HG02642 (cell line): ENCODE measurements around the gene NT5DC4.

Experiments
- ATAC-seq: cut with Tn5 transposase; IDR thresholded peaks from one replicate; pipeline ENCODE4 v1.9.1; 2021; ENCODE audit warnings: mild to moderate bottlenecking; ENCODE audit not compliant: unreplicated experiment, poor library complexity

Gene NT5DC4

DNA sequence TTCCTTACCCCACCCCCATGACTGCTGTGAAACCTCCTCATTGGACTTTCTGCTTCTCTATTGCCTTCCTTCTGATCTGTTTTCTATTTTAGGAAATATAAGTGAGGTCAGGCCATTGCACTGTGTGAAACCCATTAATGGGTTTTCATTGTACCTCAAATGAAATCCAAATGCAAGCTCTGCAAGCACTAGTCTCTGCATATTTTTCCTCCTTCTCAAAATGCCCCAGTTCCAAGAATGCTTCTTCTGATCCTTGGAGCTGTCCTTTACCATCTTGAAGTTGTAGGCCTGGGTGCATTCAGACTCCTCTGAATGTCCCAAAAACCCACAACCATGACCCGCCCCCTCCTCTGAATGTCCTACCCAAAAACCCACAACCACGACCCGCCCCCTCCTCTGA lies 55.3 kb downstream of the NT5DC4 start:
- no peak for ATAC-seq

DNA sequence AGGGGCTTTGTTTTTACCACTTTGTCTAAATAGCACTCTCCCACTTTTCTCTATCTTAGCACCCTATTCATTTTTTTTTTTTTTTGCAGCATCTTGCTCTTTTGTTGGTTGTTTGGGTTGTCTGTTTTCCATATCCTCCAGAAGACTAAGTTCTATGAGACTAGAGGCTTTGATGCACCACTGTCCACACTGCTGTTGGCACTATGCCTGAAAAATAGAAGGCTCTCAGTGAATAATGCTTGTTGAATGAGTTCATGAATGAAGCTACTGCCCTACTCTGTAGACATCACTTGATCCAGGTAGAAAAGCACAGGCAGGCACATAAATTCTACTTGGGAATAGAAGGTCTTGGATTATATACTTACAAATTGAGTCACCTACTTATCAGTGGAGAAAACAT lies 56.2 kb downstream of the NT5DC4 start:
- no peak for ATAC-seq

DNA sequence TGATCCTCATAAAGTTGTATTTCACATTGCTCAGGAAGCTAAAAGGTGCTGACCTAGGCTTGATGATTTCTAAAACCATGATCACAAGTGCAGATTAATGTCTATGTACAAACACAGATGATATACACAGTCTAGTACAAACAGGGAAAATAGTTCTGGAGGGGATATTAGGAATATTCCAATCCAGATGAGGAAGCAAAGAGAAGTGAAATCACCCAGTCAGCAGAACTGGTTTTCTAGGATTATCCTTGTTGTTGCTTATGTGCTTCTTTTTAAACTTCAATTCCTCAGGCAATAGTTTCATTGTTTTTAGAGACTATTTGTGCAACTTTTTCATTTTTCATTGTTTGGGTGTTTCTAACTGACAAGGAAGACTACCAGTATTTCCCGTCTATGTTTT lies 58.8 kb downstream of the NT5DC4 start:
- ATAC-seq: no peak

DNA sequence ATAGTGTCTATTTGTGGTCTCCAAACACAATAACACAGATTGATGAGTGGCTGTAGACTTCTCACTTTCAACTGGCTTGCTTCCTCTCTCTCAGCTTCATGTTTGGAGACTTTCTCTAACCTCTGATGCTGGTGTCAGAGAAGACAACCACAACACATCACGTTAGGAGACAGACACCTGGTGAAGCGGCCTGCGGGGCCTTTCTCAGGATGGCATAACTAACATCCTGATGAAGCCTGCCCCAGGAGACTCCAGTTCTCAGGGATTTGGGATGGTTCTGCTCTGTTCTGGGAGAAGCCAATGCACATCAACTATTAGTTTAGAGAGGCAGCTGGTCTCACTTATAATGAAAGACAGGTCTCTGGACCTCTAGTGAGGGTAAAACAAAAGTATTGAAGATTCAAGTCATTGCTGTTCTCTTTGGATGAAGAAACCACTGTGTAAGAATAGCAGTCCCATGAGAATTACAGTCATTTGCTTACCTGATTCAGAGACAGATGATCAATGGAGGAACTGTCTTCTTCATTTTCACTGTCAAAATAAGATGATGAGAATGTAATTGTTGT lies 61.5 kb downstream of the NT5DC4 start:
- ATAC-seq: peak; percentile 85

DNA sequence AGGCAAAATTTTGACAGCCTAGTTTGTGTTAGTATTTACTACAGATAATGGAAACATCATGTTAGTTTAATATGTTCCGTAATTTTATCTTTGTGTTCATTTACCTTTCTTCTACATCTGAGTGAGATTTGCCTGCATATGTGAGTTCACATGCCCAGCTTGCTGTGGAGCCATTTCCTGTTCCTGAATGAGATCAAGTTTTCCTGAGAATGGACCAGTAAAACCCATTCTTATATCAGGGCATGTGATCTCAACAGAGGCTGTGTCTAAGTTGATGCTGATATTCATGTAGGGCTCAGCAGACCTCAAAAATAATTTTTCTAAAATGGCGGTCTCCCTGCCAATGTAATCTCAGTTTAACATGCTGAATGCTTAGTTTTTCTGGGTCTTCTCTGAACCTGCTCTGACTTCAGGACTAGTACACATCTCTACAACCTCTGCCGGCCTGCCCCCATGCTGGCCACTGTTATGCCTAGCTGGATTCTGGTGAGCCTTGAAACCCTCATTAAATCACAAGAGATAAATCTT lies 62.4 kb downstream of the NT5DC4 start:
- ATAC-seq: no peak

DNA sequence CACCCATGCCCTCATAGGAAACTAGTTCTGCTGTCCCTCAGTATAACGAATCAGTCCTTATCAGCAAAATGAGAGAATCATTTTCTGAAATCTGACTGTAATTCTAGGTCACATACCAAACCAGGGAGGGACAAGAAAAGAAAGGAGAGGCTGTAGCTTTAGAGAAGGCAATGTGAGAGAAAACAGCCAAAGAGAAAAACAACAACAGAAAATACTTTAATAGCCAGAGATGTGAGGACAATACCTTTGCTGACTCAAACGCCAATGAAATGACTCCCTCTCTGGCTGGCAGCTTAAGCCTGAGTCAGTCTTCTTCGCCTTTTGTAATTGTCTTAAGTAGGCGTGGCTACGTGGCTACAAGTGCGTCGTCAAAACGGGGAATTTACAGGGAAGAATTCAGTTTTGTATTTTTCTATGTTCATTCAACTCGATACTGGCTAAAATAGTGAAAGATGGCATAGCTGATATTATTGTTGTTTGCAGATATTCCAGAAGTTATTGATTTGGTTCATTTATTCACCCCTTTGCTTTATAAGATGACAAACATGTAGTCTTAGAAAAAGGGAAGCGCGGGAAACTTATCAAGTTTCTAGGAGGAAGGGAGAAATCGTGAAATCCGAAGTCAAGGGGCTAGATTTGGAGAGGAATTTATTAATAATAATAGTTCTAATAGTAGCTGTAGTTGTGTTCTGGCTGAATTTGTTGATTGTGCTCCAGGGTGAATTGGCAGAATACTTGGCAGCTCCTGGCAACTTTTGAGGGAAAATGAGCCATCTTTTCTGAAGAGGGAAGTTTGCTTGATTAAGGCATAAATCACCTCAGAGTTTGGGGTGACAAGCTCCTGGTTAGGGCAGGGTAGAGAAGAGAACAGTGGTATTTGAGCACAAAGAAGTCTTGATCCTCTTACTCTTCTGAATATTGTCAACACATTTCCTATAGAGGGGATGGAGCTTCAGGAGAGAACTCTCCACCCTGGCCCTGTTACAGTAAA lies 63.7 kb downstream of the NT5DC4 start, which contains the start of gene IL1A:
IL1A (minus strand) TSS at position 295 of the 991 bp plus-strand sequence. CDS start 723 bp downstream, outside the sequence.
- no peak for ATAC-seq

DNA sequence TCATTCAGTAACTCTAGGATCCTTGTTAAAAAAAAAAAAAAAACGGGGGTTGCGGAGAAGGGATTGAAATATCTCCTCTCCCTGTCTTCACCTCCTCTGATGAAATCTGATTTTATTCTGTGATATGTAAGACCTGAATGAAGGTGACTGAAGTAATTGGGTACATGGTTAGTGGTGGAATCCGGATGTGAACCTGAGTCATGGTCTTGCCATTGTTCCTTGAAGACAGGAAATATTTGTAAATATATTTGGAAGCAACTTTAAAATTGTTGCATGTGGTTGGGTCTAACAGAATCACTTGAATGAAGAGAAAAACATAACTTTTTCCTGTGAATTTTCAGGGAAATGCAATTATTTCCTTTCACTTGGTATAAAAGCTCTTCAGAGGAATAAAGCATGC lies 66.5 kb downstream of the NT5DC4 start:
- ATAC-seq: no peak

DNA sequence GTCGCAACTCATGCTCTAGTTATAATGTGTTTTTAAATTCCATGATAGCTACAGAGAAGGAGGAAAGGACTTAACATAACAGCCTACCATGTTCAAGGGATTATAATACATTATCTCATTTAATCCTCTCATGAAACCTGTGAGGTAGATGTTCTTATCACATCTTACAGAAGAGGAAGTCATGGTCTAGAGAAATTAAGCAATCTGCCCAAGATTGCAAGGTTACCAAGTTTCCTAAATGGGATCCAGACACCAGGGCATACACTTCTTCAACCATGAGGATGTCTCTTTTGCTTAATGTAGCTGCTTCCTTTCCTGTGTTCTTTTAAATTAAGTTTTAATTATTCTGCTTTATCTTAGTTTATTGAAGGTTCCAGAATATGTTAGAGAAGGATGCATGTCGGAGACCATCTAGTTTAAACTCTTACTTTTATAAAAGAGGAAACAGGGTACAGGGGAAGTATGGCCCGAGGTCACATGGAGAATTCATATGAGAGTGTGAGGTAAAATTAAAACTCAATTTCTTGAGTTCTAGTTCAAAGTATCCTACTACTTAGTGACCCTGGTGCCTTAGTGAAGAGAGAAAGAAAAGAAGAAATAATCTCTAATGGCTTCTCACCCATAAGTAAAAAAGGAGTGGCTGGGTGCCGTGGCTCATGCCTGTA lies 67.0 kb downstream of the NT5DC4 start:
- no peak for ATAC-seq

DNA sequence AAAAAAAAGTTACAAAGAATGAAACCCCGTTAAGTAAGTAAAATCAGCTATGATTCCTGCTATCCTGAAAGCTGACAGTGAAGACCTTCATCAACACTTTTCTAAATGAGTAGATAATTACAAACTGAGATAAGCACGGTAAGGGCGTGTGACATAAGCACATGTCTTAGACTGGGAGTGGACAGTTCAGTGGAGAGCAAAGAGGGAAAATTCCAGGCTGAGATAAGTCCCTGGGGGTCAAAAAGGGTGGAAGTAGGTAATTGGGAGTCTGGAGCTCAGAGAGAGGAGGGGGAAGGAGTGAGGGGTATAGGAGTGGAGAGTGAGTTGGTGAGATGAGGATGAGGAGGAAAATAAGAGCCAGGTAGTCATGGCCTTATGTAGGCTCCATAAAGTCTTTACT lies 67.8 kb downstream of the NT5DC4 start:
- ATAC-seq: no peak
